WERI-Rb-1 (cell line): ENCODE results near the gene MAPK14.
"Not testable (repeated sequence)": the region's sequence is repeated elsewhere in the genome, so short reads cannot be mapped to it uniquely, and the experiment has no call there.

Source experiments
- DNase-seq: peaks from one replicate; pipeline ENCODE4 v3.0.0-alpha.2; 2020
- H3K27ac ChIP-seq: fragments of 250-450 bp; sonication (Bioruptor Pico); 2 replicates; pipeline ENCODE4 v1.5.1; 2020; ENCODE audit warnings: mild to moderate bottlenecking, moderate library complexity
- H3K27me3 ChIP-seq: fragments of 250-450 bp; sonication (Bioruptor Pico); 2 replicates; pipeline ENCODE4 v1.5.1; 2021; ENCODE audit warnings: mild to moderate bottlenecking, low read depth, moderate library complexity; ENCODE audit not compliant: insufficient read depth, severe bottlenecking
- H3K36me3 ChIP-seq: fragments of 250-450 bp; sonication (Bioruptor Pico); 2 replicates; pipeline ENCODE4 v1.5.1; 2020; ENCODE audit warnings: mild to moderate bottlenecking, moderate library complexity
- H3K4me3 ChIP-seq: 2 replicates; pipeline ENCODE4 v1.5.1; 2011; ENCODE audit warnings: low read depth, mild to moderate bottlenecking, control low read depth, low read length
- H3K9me3 ChIP-seq: fragments of 250-450 bp; sonication (Bioruptor Pico); 2 replicates; pipeline ENCODE4 v1.5.1; 2021; ENCODE audit warnings: mild to moderate bottlenecking, moderate library complexity; ENCODE audit not compliant: severe bottlenecking
- CTCF ChIP-seq: IDR thresholded peaks from 2 replicates; pipeline ENCODE4 v1.5.1; 2011; ENCODE audit warnings: low read depth, mild to moderate bottlenecking, control low read depth, inconsistent platforms, low read length

MAPK14 gene

GRCh38 chr6:36032261-36032660 is 4.7 kb downstream of the MAPK14 start:
- H3K9me3 ChIP-seq, result no peaks in the 10 kb centered on the region
- peaks cover 17% of the 10 kb centered on the region for H3K36me3 ChIP-seq
- H3K4me3 ChIP-seq, result no peak overlapping the region
- H3K27me3 ChIP-seq, result no peaks in the 10 kb centered on the region
- no peak for TF ChIP-seq CTCF
- H3K27ac ChIP-seq, result no peak overlapping the region
- no peak for DNase-seq

- not testable (repeated sequence) for H3K9me3 ChIP-seq, DNase-seq, H3K4me3 ChIP-seq, H3K27ac ChIP-seq, H3K27me3 ChIP-seq
- peaks cover 12% of the 10 kb centered on the region for H3K36me3 ChIP-seq
These were observed 5.5 kb downstream of the MAPK14 start for GRCh38 chr6:36033144-36033543.

GRCh38 chr6:36033935-36034334 is 6.3 kb downstream of the MAPK14 start:
- Histone ChIP-seq H3K27me3 (no peaks in the 10 kb centered on the region), H3K4me3 (no peak overlapping the region), H3K9me3 (no peaks in the 10 kb centered on the region), H3K36me3 (peaks cover 9% of the 10 kb centered on the region), H3K27ac (no peak overlapping the region)
- no peak for TF ChIP-seq CTCF
- DNase-seq, result no peak

GRCh38 chr6:36034441-36034840 is 6.8 kb downstream of the MAPK14 start:
- DNase-seq, result no peak
- Histone ChIP-seq H3K36me3 (peaks cover 9% of the 10 kb centered on the region), H3K9me3 (no peaks in the 10 kb centered on the region), H3K27ac (no peak overlapping the region), H3K27me3 (no peaks in the 10 kb centered on the region), H3K4me3 (no peak overlapping the region)
- no peak for TF ChIP-seq CTCF

- no peak overlapping the region for H3K4me3 ChIP-seq
- H3K36me3 ChIP-seq, result peaks cover 9% of the 10 kb centered on the region
- TF ChIP-seq CTCF, result no peak
- H3K27me3 ChIP-seq, result no peaks in the 10 kb centered on the region
- no peak for DNase-seq
- no peak overlapping the region for H3K27ac ChIP-seq
- H3K9me3 ChIP-seq, result no peaks in the 10 kb centered on the region
These were observed 7.6 kb downstream of the MAPK14 start for GRCh38 chr6:36035225-36035624.

- no peak overlapping the region for H3K4me3 ChIP-seq
- H3K9me3 ChIP-seq, result no peaks in the 10 kb centered on the region
- H3K36me3 ChIP-seq, result peaks cover 2% of the 10 kb centered on the region; the same call in 1 of the 2 replicates
- H3K27ac ChIP-seq, result no peak overlapping the region
- TF ChIP-seq CTCF, result no peak
- no peak for DNase-seq
- no peaks in the 10 kb centered on the region for H3K27me3 ChIP-seq
These were observed 10.7 kb downstream of the MAPK14 start for GRCh38 chr6:36038120-36038876.
